GM12865 (cell line): Measurements from ENCODE around the gene LCE1F.

Experiments used
- DNase-seq: peaks from one replicate; pipeline ENCODE4 v3.0.0; 2010; ENCODE audit warnings: low read depth
- H3K4me3 ChIP-seq: 2 replicates; pipeline ENCODE4 v1.5.1; 2011; ENCODE audit warnings: mild to moderate bottlenecking, low read depth, low read length, control low read depth
- CTCF ChIP-seq: IDR thresholded peaks from 2 replicates; pipeline ENCODE4 v1.5.1; 2011; ENCODE audit warnings: low read length, control low read depth, low read depth, inconsistent platforms; ENCODE audit not compliant: insufficient read depth; ENCODE audit errors: missing control alignments

LCE1F gene

DNA sequence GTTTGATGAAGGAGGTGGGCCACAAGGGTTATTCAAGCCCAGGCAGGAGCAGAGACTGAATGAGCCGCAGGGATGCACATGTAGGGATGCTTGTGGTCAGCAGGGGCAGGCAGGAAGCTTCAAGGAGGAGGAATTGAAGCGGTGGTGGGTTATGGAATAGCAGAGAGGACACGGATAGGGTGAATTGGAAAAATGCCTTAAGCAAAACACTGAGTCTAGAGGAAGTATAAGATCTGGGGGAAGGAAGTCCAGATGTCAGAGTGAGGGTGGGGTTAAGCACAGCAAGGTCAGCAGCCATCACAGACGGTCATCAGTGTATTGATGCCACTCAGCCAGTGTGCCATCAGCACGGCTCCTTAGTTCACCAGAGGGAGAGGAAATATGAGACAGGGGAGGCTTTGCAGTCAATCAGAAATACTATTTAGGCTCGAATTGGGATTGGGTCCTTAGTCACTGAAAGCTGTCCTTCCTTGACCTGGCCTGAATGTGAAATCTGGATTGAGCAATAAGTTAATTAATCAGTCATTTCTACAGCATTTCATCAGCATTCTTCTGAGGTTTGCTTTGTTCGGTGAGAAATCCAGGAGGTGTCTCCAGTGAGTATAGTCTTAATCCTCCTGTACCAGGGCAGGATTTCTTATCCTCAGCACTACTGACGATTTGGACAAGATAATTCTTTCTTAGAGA, 6.0 kb upstream of the LCE1F start:
- H3K4me3 ChIP-seq: no peak overlapping the region
- no peak for TF ChIP-seq CTCF
- no peak for DNase-seq

DNA sequence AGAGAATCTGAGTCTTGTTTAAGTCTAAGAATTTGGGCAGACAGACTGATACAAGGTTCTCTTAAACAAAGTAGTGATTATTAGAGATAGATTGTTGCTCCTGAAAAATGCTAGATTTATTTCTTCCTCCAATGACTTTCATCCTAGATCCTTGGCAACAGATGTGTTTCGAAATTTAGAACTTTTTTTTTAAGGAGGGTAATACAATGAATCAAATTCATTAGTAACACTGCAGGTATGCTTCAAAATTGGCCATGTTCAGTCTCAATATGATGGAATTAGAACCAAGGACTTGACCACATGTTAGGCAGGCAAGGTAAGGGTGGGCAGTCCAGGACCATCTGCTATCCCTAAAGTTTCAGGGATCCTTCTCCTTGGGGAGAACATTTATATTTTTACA, 4.5 kb upstream of the LCE1F start:
- DNase-seq: no peak
- no peak overlapping the region for H3K4me3 ChIP-seq
- TF ChIP-seq CTCF: no peak

DNA sequence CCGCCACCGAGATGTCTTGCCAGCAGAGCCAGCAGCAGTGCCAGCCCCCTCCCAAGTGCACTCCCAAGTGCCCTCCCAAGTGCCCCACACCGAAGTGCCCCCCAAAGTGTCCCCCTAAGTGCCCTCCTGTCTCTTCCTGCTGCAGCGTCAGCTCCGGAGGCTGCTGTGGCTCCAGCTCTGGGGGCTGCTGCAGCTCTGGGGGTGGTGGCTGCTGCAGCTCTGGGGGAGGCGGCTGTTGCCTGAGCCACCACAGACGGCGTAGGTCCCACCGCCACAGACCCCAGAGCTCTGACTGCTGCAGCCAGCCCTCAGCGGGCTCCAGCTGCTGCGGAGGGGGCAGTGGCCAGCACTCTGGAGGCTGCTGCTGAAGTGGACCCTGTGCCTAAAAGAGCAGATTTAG, 1.4 kb downstream of the LCE1F start:
- TF ChIP-seq CTCF: no peak
- no peak for DNase-seq
- H3K4me3 ChIP-seq: no peak overlapping the region

- DNase-seq: peak; percentile 40
- TF ChIP-seq CTCF: peak; percentile 61
These were observed 2.7 kb downstream of the LCE1F start for GRCh38 chr1:152777510-152778137.

GRCh38 chr1:152783095-152783494, 8.2 kb downstream of the LCE1F start:
- no peak overlapping the region for H3K4me3 ChIP-seq
- no peak for DNase-seq
- no peak for TF ChIP-seq CTCF

More at GRCh38 chr1:152777510-152778137, 2.7 kb downstream of the LCE1F start:
- no peak overlapping the region for H3K4me3 ChIP-seq

DNA sequence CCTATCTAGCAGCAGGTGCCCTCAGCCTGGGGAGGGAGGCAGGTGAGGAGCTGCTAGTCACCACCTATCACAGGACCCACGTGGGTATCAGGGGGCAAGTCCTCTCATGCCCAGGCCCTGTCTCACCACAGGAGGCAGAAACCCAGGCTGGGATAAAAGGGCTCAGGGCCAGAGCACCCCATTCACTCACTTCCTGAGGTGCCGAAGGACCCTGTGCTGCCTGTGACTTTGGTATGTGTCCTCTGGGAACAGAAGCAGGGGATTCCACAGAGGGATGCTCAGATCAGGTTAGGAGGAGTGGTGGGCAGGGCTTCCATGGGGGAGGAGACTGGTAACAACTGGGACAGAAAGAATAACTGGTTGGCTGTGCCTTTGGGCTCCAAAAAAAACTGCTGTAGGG, 11.1 kb downstream of the LCE1F start, which contains the start of gene LCE1E:
Gene LCE1E, plus strand, starts transcription at position 181 of the 400 bp plus-strand sequence. CDS start 1,043 bp downstream, outside the sequence.
- DNase-seq: peak; percentile 29
- H3K4me3 ChIP-seq: no peak within 1 kb of the TSS; the same call in 1 of the 2 replicates
- TF ChIP-seq CTCF: no peak
